Endothelial cell of umbilical vein (primary cell): ENCODE data around the gene ANO7. TPM values are rescaled to one million over a fixed set of nuclear protein-coding genes. Genes with fewer than 3 reads are reported as not detected.

Source experiments
- BruUV-seq: library from RNA; stranded (reverse); fragments of 400-500 nt; replicated peaks from 2 replicates; lab custom pipeline; 2021; lab: Mats Ljungman, UMichigan
- CTCF ChIA-PET: fragments of 300-600, 350-600 bp; sonication (Branson Sonifier 250); formaldehyde crosslinking; loops from one replicate; lab custom pipeline; 2021; ENCODE audit warnings: antibody characterized with exemption, inconsistent platforms; lab: Charles Lee
- POLR2A ChIA-PET: fragments of 300-600, 350-600 bp; sonication (Branson Sonifier 250); formaldehyde crosslinking; loops from one replicate; lab custom pipeline; 2021; ENCODE audit warnings: antibody characterized with exemption, inconsistent platforms; lab: Charles Lee
- DNase-seq: peaks from one replicate; pipeline ENCODE4 v3.0.0-alpha.2; 2011; ENCODE audit warnings: low read depth, low spot score
- FAIRE-seq: peaks from 2 replicates; lab custom pipeline; 2011; peaks lifted over from hg19 to GRCh38; lab: Jason Lieb, UNC
- H2AFZ ChIP-seq: 2 replicates; pipeline ENCODE4 v1.6.0; 2012; ENCODE audit warnings: low read depth, low read length, control low read depth, inconsistent platforms
- H3K27ac ChIP-seq: 2 replicates; pipeline ENCODE4 v1.5.1; 2011; ENCODE audit warnings: low read depth, mild to moderate bottlenecking, control low read depth, low read length, moderate library complexity; ENCODE audit not compliant: insufficient read depth
- H3K27me3 ChIP-seq, 2 experiments: 2 replicates each; pipeline versions ENCODE4 v1.6.0 to v1.6.1; 2011; ENCODE audit warnings: low read length in 2 of 2, mixed read lengths in 1 of 2; ENCODE audit not compliant: control insufficient read depth in 2 of 2, insufficient read depth in 2 of 2
- H3K36me3 ChIP-seq, 2 experiments: 2 replicates in 1 of 2; 3 replicates in 1 of 2; pipeline ENCODE4 v1.5.1; 2011; ENCODE audit warnings: low read length in 2 of 2, mild to moderate bottlenecking in 1 of 2, moderate library complexity in 1 of 2; ENCODE audit not compliant: control insufficient read depth in 2 of 2, insufficient read depth in 2 of 2; ENCODE audit errors: extremely low read depth in 1 of 2
- H3K4me1 ChIP-seq: 3 replicates; pipeline ENCODE4 v1.5.1; 2011; ENCODE audit warnings: mild to moderate bottlenecking, low read length; ENCODE audit not compliant: control insufficient read depth, insufficient read depth; ENCODE audit errors: extremely low read depth
- H3K4me2 ChIP-seq: 2 replicates; pipeline ENCODE4 v1.6.1; 2011; ENCODE audit warnings: low read length, control low read depth, mixed read lengths; ENCODE audit not compliant: insufficient read depth
- H3K4me3 ChIP-seq, 3 experiments: fragments of 200-600 bp in 1 of 3; sonication (generic), shearing (Covaris generic) in 1 of 3; replicated peaks in 1 of 3; 2 replicates each; pipeline ENCODE4 v1.5.1; 2011 to 2016; ENCODE audit warnings: control low read depth in 3 of 3, low read length in 3 of 3, mild to moderate bottlenecking in 2 of 3, inconsistent platforms in 1 of 3, low read depth in 1 of 3, moderate library complexity in 1 of 3; ENCODE audit not compliant: insufficient read depth in 1 of 3
- H3K79me2 ChIP-seq: 2 replicates; pipeline ENCODE4 v1.6.0; 2012; ENCODE audit warnings: low read length, inconsistent platforms; ENCODE audit not compliant: control insufficient read depth, insufficient read depth
- H3K9ac ChIP-seq: replicated peaks from 2 replicates; pipeline ENCODE3; 2011; ENCODE audit warnings: low read length, control low read depth; ENCODE audit not compliant: insufficient read depth; ENCODE audit errors: extremely low read depth
- H3K9me1 ChIP-seq: replicated peaks from 3 replicates; pipeline ENCODE4 v1.6.0; 2011; ENCODE audit warnings: mild to moderate bottlenecking, low read length; ENCODE audit not compliant: control insufficient read depth, insufficient read depth; ENCODE audit errors: extremely low read depth
- H3K9me3 ChIP-seq: replicated peaks from 2 replicates; pipeline ENCODE4 v1.5.1; 2012; ENCODE audit warnings: low read length, inconsistent platforms; ENCODE audit not compliant: control insufficient read depth, insufficient read depth
- H4K20me1 ChIP-seq: replicated peaks from 2 replicates; pipeline ENCODE3; 2011; ENCODE audit warnings: mild to moderate bottlenecking, low read length; ENCODE audit not compliant: control insufficient read depth, insufficient read depth; ENCODE audit errors: extremely low read depth
- CTCF ChIP-seq, 2 donors: IDR thresholded peaks; 1 replicate in 1 of 2; 2 replicates in 1 of 2; pipeline ENCODE4 v1.5.1; 2011; ENCODE audit warnings: low read length in 2 of 2, mild to moderate bottlenecking in 2 of 2, moderate library complexity in 2 of 2, control low read depth in 1 of 2, inconsistent platforms in 1 of 2, low read depth in 1 of 2; ENCODE audit not compliant: insufficient read depth in 1 of 2; ENCODE audit errors: extremely low read depth in 1 of 2
- EZH2 ChIP-seq: IDR thresholded peaks from 2 replicates; pipeline ENCODE4 v1.6.1; 2012; ENCODE audit warnings: borderline replicate concordance, low read depth, mild to moderate bottlenecking, moderate library complexity, low read length, inconsistent platforms; ENCODE audit not compliant: severe bottlenecking
- FOS ChIP-seq: IDR thresholded peaks from 2 replicates; pipeline ENCODE4 v1.6.1; 2011; ENCODE audit warnings: mild to moderate bottlenecking, low read length, moderate library complexity, borderline replicate concordance; ENCODE audit not compliant: insufficient read depth
- GATA2 ChIP-seq: IDR thresholded peaks from 2 replicates; pipeline ENCODE4 v1.7.0; 2011; ENCODE audit warnings: low read depth, mild to moderate bottlenecking, moderate library complexity, mixed read lengths, low read length; ENCODE audit not compliant: insufficient read length, insufficient read depth
- JUN ChIP-seq: IDR thresholded peaks from 2 replicates; pipeline ENCODE4 v1.6.1; 2011; ENCODE audit warnings: borderline replicate concordance, low read depth; ENCODE audit not compliant: insufficient read length, insufficient read depth
- MYC ChIP-seq: IDR thresholded peaks from one replicate; pipeline ENCODE4 v1.6.1; 2011; ENCODE audit warnings: mild to moderate bottlenecking, low read depth, low read length
- POLR2A ChIP-seq: IDR thresholded peaks from 2 replicates; pipeline ENCODE4 v1.6.1; 2012; ENCODE audit warnings: low read depth, mild to moderate bottlenecking, control low read depth, low read length
- POLR2AphosphoS5 ChIP-seq: IDR thresholded peaks from 2 replicates; pipeline ENCODE4 v1.6.1; 2012; ENCODE audit warnings: low read depth, mild to moderate bottlenecking, control low read depth, low read length, moderate library complexity; ENCODE audit not compliant: insufficient read depth
- dilution Hi-C: fragments of 300-500 bp; cut with MboI; formaldehyde crosslinking; loops from one replicate; pipeline ENCODE4 v1.15.0; 2019; ENCODE audit warnings: low sequenced_read_pairs; ENCODE audit not compliant: extremely low pct_ligation_motif_present
- intact Hi-C: fragments of 100-400 bp; cut with micrococcal nuclease; formaldehyde crosslinking; loops from one replicate; pipeline ENCODE4 v1.10.0; 2022
- polyA plus RNA-seq, 4 experiments: library from polyadenylated mRNA; depleted of rRNA in 3 of 4; stranded (reverse) in 3 of 4; unstranded in 1 of 4; fragments of >200 nt; gene quantifications; 2 replicates each; pipeline versions ENCODE4 v1.2.1 to v1.2.3, GENCODE V29; 2011 to 2012; ENCODE audit warnings: missing spikeins in 1 of 4
- total RNA-seq: library from RNA; stranded (reverse); gene quantifications from 2 replicates; pipeline ENCODE4 v1.2.3, GENCODE V29; 2021
- TF ChIP-seq, protein P1 (sequence below): IDR thresholded peaks from 2 replicates; pipeline ENCODE4 v1.6.1; 2011; ENCODE audit not compliant: insufficient read depth, insufficient read length

Gene ANO7
- total and polyA plus RNA-seq, 2 donors (not counting 3 experiments of a cell fraction or from before 2014, with no cell fraction given): 0.81 to 2.5 TPM

DNA sequence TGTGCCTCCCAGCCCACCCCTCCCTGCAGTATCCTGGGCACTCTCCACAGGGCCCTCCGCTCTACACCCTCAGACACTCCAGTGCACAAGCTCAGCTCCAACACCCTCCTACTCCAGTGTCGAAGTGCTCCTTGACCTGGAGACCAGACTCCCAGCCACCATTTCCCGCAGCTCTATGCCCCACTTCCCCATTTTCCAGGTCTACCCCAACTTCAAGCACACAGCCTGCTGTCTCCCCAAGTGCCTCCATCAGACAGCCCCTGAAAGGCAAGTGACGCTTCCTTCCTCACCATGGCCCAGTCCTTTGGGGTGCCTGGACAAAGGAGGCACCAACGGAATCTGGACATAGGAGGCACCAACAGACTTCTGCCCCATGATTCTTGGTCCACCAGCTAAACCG, 46.4 kb upstream of the ANO7 start:
- no TSS peak for BruUV-seq
- CTCF ChIA-PET: no interaction called here
- DNase-seq (no peak), FAIRE-seq (no peak)
- H3K9me1 ChIP-seq: no peaks in the 10 kb centered on the region
- H3K9me3 ChIP-seq: no peaks in the 10 kb centered on the region
- intact Hi-C loops (loop anchor here (10.0 kb wide), 1 partner anchor 287 kb away; no protein-coding TSS in a partner anchor), dilution Hi-C loops (no loop called here)
- no peaks in the 10 kb centered on the region for H4K20me1 ChIP-seq
- H3K27me3 ChIP-seq: no peaks in the 10 kb centered on the region
- TF ChIP-seq CTCF (IDR thresholded peaks at IDR 0.05; ENCODE audit: extremely low read depth in 1 of 2, insufficient read depth in 1 of 2, low read depth in 1 of 2, low read length in 2 of 2): no peak
- no peak for TF ChIP-seq MYC
- TF ChIP-seq POLR2A: no peak
- TF ChIP-seq JUN: no peak
- TF ChIP-seq GATA2: no peak
- no peak overlapping the region for H3K9ac ChIP-seq
- H3K4me2 ChIP-seq: no peak overlapping the region
- POLR2A ChIA-PET: no interaction called here
- H3K4me3 ChIP-seq: no peak overlapping the region
- H3K79me2 ChIP-seq: no peaks in the 10 kb centered on the region
- H3K27ac ChIP-seq: no peak overlapping the region
- no peaks in the 10 kb centered on the region for H3K4me1 ChIP-seq
- no peak overlapping the region for H2AFZ ChIP-seq
- H3K36me3 ChIP-seq: no peaks in the 10 kb centered on the region

DNA sequence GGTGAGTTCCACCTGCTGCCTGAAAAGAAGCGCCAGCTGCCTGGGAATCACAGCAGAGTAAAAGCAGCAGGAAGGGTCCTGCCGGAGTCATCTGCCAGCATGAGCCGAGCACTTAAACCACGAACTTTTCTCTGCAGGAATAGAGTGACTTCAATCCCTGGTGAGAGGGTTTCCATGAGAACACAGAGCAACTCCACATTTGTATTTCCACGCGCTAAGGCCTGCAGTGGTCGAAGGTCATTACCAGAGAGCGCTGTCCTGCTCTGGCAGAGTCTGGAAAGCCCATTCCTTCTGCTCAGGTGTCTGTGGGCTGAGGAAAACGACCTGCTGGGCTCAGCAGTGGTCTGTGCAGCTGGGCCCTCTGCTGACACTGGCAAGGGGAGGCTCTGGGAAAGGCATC, 45.9 kb upstream of the ANO7 start:
- dilution Hi-C loops (no loop called here), intact Hi-C loops (loop anchor here (10.0 kb wide), 1 partner anchor 288 kb away; no protein-coding TSS in a partner anchor)
- CTCF ChIA-PET: no interaction called here
- Histone ChIP-seq H3K4me1 (no peaks in the 10 kb centered on the region), H3K4me2 (no peak overlapping the region), H3K79me2 (no peaks in the 10 kb centered on the region), H3K9me3 (no peaks in the 10 kb centered on the region), H3K9ac (no peak overlapping the region), H4K20me1 (no peaks in the 10 kb centered on the region), H3K4me3 (no peak overlapping the region), H3K9me1 (no peaks in the 10 kb centered on the region), H3K27ac (no peak overlapping the region), H3K27me3 (no peaks in the 10 kb centered on the region), H3K36me3 (no peaks in the 10 kb centered on the region), H2AFZ (no peak overlapping the region)
- no peak for DNase-seq
- TF ChIP-seq POLR2AphosphoS5 (no peak), MYC (no peak), GATA2 (no peak), POLR2A (no peak), JUN (no peak), CTCF (IDR thresholded peaks at IDR 0.05; ENCODE audit: extremely low read depth in 1 of 2, insufficient read depth in 1 of 2, low read depth in 1 of 2, low read length in 2 of 2) (no peak), FOS (no peak), EZH2 (no peak)
- TF ChIP-seq, protein P1, sequence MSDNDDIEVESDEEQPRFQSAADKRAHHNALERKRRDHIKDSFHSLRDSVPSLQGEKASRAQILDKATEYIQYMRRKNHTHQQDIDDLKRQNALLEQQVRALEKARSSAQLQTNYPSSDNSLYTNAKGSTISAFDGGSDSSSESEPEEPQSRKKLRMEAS: no peak
- POLR2A ChIA-PET: no interaction called here
- no TSS peak for BruUV-seq
- FAIRE-seq: no peak
